IMR-90 (cell line): ENCODE results near the gene GRID1. TPM values are rescaled to one million over a fixed set of nuclear protein-coding genes. Genes with fewer than 3 reads are reported as not detected.

Experiments used
- ATAC-seq: fragments of 200-7000 bp; cut with Tn5 transposase; 2 replicates; pipeline ENCODE4 v1.9.1; 2020; ENCODE audit warnings: low read depth, mild to moderate bottlenecking, moderate library complexity
- BruUV-seq: library from RNA; stranded (reverse); fragments of 400-500 nt; replicated peaks from 2 replicates; lab custom pipeline; 2021; lab: Mats Ljungman, UMichigan
- CTCF ChIA-PET: fragments of 300-600 bp; formaldehyde crosslinking; extraction: SDS; loops from one replicate; lab custom pipeline; 2021; ENCODE audit warnings: antibody characterized with exemption; lab: Yijun Ruan, JAX
- POLR2A ChIA-PET: fragments of 300-600 bp; sonication (Branson Sonifier 250); formaldehyde crosslinking; loops from one replicate; lab custom pipeline; 2022; ENCODE audit warnings: antibody characterized with exemption; ENCODE audit not compliant: unreplicated experiment; lab: Charles Lee
- DNase-seq: peaks from one replicate; pipeline ENCODE4 v3.0.0; 2013
- H2AFZ ChIP-seq: replicated peaks from 2 replicates; pipeline ENCODE3; 2013; ENCODE audit warnings: low read length, mild to moderate bottlenecking; ENCODE audit not compliant: poor library complexity
- H2AK5ac ChIP-seq: 2 replicates; pipeline ENCODE4 v1.6.1; 2013; ENCODE audit warnings: low read depth, low read length, inconsistent platforms
- H2AK9ac ChIP-seq: replicated peaks from 2 replicates; pipeline ENCODE3; 2013; ENCODE audit warnings: mild to moderate bottlenecking, low read depth, low read length, moderate library complexity; ENCODE audit not compliant: poor library complexity
- H2BK120ac ChIP-seq: 2 replicates; pipeline ENCODE4 v1.6.1; 2013; ENCODE audit warnings: low read depth, low read length, inconsistent platforms
- H2BK15ac ChIP-seq: 3 replicates; pipeline ENCODE4 v1.6.1; 2013; ENCODE audit warnings: low read depth, low read length, inconsistent platforms
- H2BK20ac ChIP-seq: 2 replicates; pipeline ENCODE4 v1.6.1; 2013; ENCODE audit warnings: low read depth, mild to moderate bottlenecking, inconsistent platforms, low read length, moderate library complexity
- H2BK5ac ChIP-seq: 2 replicates; pipeline ENCODE4 v1.6.1; 2013; ENCODE audit warnings: mild to moderate bottlenecking, low read depth, low read length, inconsistent platforms; ENCODE audit not compliant: poor library complexity, severe bottlenecking
- H3K14ac ChIP-seq: replicated peaks from 2 replicates; pipeline ENCODE4 v1.6.1; 2013; ENCODE audit warnings: low read depth, low read length, inconsistent platforms
- H3K18ac ChIP-seq: 2 replicates; pipeline ENCODE4 v1.6.1; 2013; ENCODE audit warnings: low read depth, low read length, control low read depth
- H3K23ac ChIP-seq: 2 replicates; pipeline ENCODE4 v1.6.1; 2013; ENCODE audit warnings: low read depth, low read length, inconsistent platforms
- H3K27ac ChIP-seq: 2 replicates; pipeline ENCODE4 v1.5.1; 2013; ENCODE audit warnings: mild to moderate bottlenecking, control low read depth, low read length; ENCODE audit not compliant: insufficient read depth
- H3K27me3 ChIP-seq: 2 replicates; pipeline ENCODE4 v1.6.1; 2013; ENCODE audit warnings: low read length; ENCODE audit not compliant: control insufficient read depth, insufficient read depth
- H3K36me3 ChIP-seq: 2 replicates; pipeline ENCODE4 v1.6.1; 2013; ENCODE audit warnings: low read length, mixed read lengths; ENCODE audit not compliant: control insufficient read depth, insufficient read depth
- H3K4ac ChIP-seq: 2 replicates; pipeline ENCODE4 v1.6.1; 2013; ENCODE audit warnings: low read depth, low read length, inconsistent platforms
- H3K4me1 ChIP-seq: 2 replicates; pipeline ENCODE4 v1.6.1; 2013; ENCODE audit warnings: low read length, mixed read lengths; ENCODE audit not compliant: control insufficient read depth, insufficient read depth
- H3K4me2 ChIP-seq: 2 replicates; pipeline ENCODE4 v1.6.1; 2013; ENCODE audit warnings: low read depth, mild to moderate bottlenecking, control low read depth, low read length, moderate library complexity
- H3K4me3 ChIP-seq: 2 replicates; pipeline ENCODE4 v1.5.1; 2013; ENCODE audit warnings: low read depth, mild to moderate bottlenecking, control low read depth, low read length, moderate library complexity; ENCODE audit not compliant: insufficient read depth
- H3K56ac ChIP-seq: 2 replicates; pipeline ENCODE4 v1.6.1; 2013; ENCODE audit warnings: low read length, inconsistent platforms; ENCODE audit not compliant: insufficient read depth; ENCODE audit errors: extremely low read depth
- H3K79me1 ChIP-seq, 2 experiments: 2 replicates each; pipeline ENCODE4 v1.6.1; 2013; ENCODE audit warnings: low read length in 2 of 2, inconsistent platforms in 1 of 2, low read depth in 1 of 2
- H3K9ac ChIP-seq: 2 replicates; pipeline ENCODE4 v1.6.1; 2013; ENCODE audit warnings: low read depth, low read length, control low read depth
- H3K9me1 ChIP-seq: 2 replicates; pipeline ENCODE4 v1.6.1; 2013; ENCODE audit warnings: low read length, inconsistent platforms; ENCODE audit not compliant: insufficient read depth
- H3K9me3 ChIP-seq: 2 replicates; pipeline ENCODE4 v1.6.1; 2013; ENCODE audit warnings: low read length; ENCODE audit not compliant: control insufficient read depth, insufficient read depth
- H4K20me1 ChIP-seq: 2 replicates; pipeline ENCODE4 v1.6.1; 2013; ENCODE audit warnings: low read length, inconsistent platforms; ENCODE audit not compliant: insufficient read depth
- H4K5ac ChIP-seq: 2 replicates; pipeline ENCODE4 v1.6.1; 2013; ENCODE audit warnings: mild to moderate bottlenecking, low read depth, low read length, control low read depth
- H4K8ac ChIP-seq, 2 experiments: 2 replicates each; pipeline ENCODE4 v1.6.1; 2013; ENCODE audit warnings: low read depth in 2 of 2, low read length in 2 of 2, control low read depth in 1 of 2, inconsistent platforms in 1 of 2
- H4K91ac ChIP-seq: 2 replicates; pipeline ENCODE4 v1.6.1; 2013; ENCODE audit warnings: low read depth, low read length, inconsistent platforms; ENCODE audit not compliant: insufficient read depth
- BHLHE40 ChIP-seq: fragments of 150-350 bp; IDR thresholded peaks from 2 replicates; pipeline ENCODE4 v1.6.1; 2016; ENCODE audit warnings: mild to moderate bottlenecking, low read depth, low read length
- CEBPB ChIP-seq: IDR thresholded peaks from 2 replicates; pipeline ENCODE4 v1.6.1; 2012; ENCODE audit warnings: low read depth, low read length, improper control_type of control experiment
- CHD1 ChIP-seq: IDR thresholded peaks from 2 replicates; pipeline ENCODE4 v1.6.1; 2012; ENCODE audit warnings: low read depth, low read length, improper control_type of control experiment
- FOS ChIP-seq: fragments of 150-350 bp; IDR thresholded peaks from 2 replicates; pipeline ENCODE4 v1.6.1; 2016; ENCODE audit warnings: low read depth, low read length
- MAFK ChIP-seq: IDR thresholded peaks from 2 replicates; pipeline ENCODE4 v1.6.1; 2012; ENCODE audit warnings: low read depth, low read length, improper control_type of control experiment
- MAZ ChIP-seq: IDR thresholded peaks from 2 replicates; pipeline ENCODE4 v1.6.1; 2012; ENCODE audit warnings: low read depth, mild to moderate bottlenecking, low read length, improper control_type of control experiment, moderate library complexity, borderline replicate concordance
- MXI1 ChIP-seq: IDR thresholded peaks from 2 replicates; pipeline ENCODE4 v1.6.1; 2012; ENCODE audit warnings: low read depth, mild to moderate bottlenecking, low read length, moderate library complexity, borderline replicate concordance
- NFE2L2 ChIP-seq: fragments of 150-350 bp; IDR thresholded peaks from 2 replicates; pipeline ENCODE4 v1.6.1; 2016; ENCODE audit warnings: low read depth, mild to moderate bottlenecking, low read length
- POLR2A ChIP-seq: IDR thresholded peaks from 2 replicates; pipeline ENCODE4 v1.6.1; 2012; ENCODE audit warnings: mild to moderate bottlenecking, low read depth, low read length
- RAD21 ChIP-seq: IDR thresholded peaks from 2 replicates; pipeline ENCODE4 v1.6.1; 2012; ENCODE audit warnings: low read length, improper control_type of control experiment
- RCOR1 ChIP-seq: IDR thresholded peaks from 2 replicates; pipeline ENCODE4 v1.6.1; 2012; ENCODE audit warnings: mild to moderate bottlenecking, low read length, improper control_type of control experiment; ENCODE audit not compliant: insufficient replicate concordance
- RFX5 ChIP-seq: IDR thresholded peaks from 2 replicates; pipeline ENCODE4 v1.8.0; 2012; ENCODE audit warnings: low read depth, mild to moderate bottlenecking, low read length, moderate library complexity
- SMC3 ChIP-seq: fragments of 150-350 bp; IDR thresholded peaks from 2 replicates; pipeline ENCODE4 v1.6.1; 2016; ENCODE audit warnings: low read depth, mild to moderate bottlenecking, antibody characterized with exemption, low read length, moderate library complexity
- WGBS, 2 experiments: methylation state at CpG; one replicate each; pipeline versions ENCODE4 v1.1.5 to v1.1.7; 2013; ENCODE audit warnings: missing lambda C conversion rate in 2 of 2; ENCODE audit not compliant: insufficient read length in 1 of 2; ENCODE audit errors: extremely low coverage in 2 of 2; 5-methylcytosine and 5-hydroxymethylcytosine counted together
- dilution Hi-C: fragments of 300-500 bp; cut with HindIII; formaldehyde crosslinking; loops from one replicate; pipeline ENCODE4 v1.14.3; 2018; ENCODE audit warnings: low sequenced_read_pairs; ENCODE audit not compliant: unreplicated experiment
- in situ Hi-C: fragments of 300-500 bp; cut with MboI; formaldehyde crosslinking; loops from 3 replicates; pipeline ENCODE4 v1.14.3; 2019; ENCODE audit warnings: low sequenced_read_pairs, inconsistent platforms, mixed read lengths
- intact Hi-C: fragments of 100-400 bp; cut with micrococcal nuclease; formaldehyde crosslinking; loops from 2 replicates; pipeline ENCODE4 v1.10.0; 2022
- polyA plus RNA-seq, 3 experiments: library from polyadenylated mRNA; depleted of rRNA; stranded (reverse); fragments of >200 nt; gene quantifications; 2 replicates each; pipeline ENCODE4 v1.2.3, GENCODE V29; 2012; ENCODE audit warnings: low replicate concordance in 1 of 3
- total RNA-seq: library from RNA; depleted of rRNA; stranded (reverse); fragments of >200 nt; gene quantifications from 2 replicates; pipeline ENCODE4 v1.2.3, GENCODE V29; 2012
- TF ChIP-seq, protein P1 (sequence below): conservative IDR thresholded peaks from 2 replicates; pipeline ENCODE4 v1.5.1; 2012; ENCODE audit warnings: mild to moderate bottlenecking, low read depth, low read length, improper control_type of control experiment
- TF ChIP-seq, protein P2 (sequence below): fragments of 150-350 bp; IDR thresholded peaks from 2 replicates; pipeline ENCODE4 v1.6.1; 2016; ENCODE audit warnings: low read depth, mild to moderate bottlenecking, low read length, moderate library complexity, borderline replicate concordance
- TF ChIP-seq, protein P3 (sequence below): fragments of 150-350 bp; IDR thresholded peaks from 2 replicates; pipeline ENCODE4 v1.6.1; 2017; ENCODE audit warnings: mild to moderate bottlenecking, antibody characterized with exemption, low read length, low read depth

GRID1 gene
- total and polyA plus RNA-seq, 2 of the 4 experiments (the other 2 are of a cell fraction) = not detected

GRCh38 chr10:86342111-86342863 lies 24.3 kb downstream of the GRID1 start:
- dilution Hi-C loops (no loop called here), intact Hi-C loops (no loop called here), in situ Hi-C loops (no loop called here)
- no peak overlapping the region for H4K91ac ChIP-seq
- H3K27me3 ChIP-seq = peaks cover 15% of the 10 kb centered on the region
- H3K9me1 ChIP-seq = no peaks in the 10 kb centered on the region
- ATAC-seq = no peak
- no peaks in the 10 kb centered on the region for H3K4me1 ChIP-seq
- no peak overlapping the region for H2AK5ac ChIP-seq
- no peak overlapping the region for H3K23ac ChIP-seq
- no peak overlapping the region for H3K9ac ChIP-seq
- H4K20me1 ChIP-seq = no peaks in the 10 kb centered on the region
- no peak overlapping the region for H2BK120ac ChIP-seq
- H3K4me3 ChIP-seq = no peak overlapping the region
- no peaks in the 10 kb centered on the region for H3K79me1 ChIP-seq
- ChIA-PET POLR2A (no interaction called here), CTCF (no interaction called here)
- no peak for DNase-seq
- TF ChIP-seq MXI1 = no peak
- no peak for TF ChIP-seq SMC3
- TF ChIP-seq NFE2L2 = no peak
- TF ChIP-seq POLR2A = no peak
- no peak for TF ChIP-seq MAZ
- TF ChIP-seq RCOR1 = no peak
- no peak for TF ChIP-seq RAD21
- no peak for TF ChIP-seq CEBPB
- no peak for TF ChIP-seq BHLHE40
- TF ChIP-seq, protein P1, sequence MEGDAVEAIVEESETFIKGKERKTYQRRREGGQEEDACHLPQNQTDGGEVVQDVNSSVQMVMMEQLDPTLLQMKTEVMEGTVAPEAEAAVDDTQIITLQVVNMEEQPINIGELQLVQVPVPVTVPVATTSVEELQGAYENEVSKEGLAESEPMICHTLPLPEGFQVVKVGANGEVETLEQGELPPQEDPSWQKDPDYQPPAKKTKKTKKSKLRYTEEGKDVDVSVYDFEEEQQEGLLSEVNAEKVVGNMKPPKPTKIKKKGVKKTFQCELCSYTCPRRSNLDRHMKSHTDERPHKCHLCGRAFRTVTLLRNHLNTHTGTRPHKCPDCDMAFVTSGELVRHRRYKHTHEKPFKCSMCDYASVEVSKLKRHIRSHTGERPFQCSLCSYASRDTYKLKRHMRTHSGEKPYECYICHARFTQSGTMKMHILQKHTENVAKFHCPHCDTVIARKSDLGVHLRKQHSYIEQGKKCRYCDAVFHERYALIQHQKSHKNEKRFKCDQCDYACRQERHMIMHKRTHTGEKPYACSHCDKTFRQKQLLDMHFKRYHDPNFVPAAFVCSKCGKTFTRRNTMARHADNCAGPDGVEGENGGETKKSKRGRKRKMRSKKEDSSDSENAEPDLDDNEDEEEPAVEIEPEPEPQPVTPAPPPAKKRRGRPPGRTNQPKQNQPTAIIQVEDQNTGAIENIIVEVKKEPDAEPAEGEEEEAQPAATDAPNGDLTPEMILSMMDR = no peak
- TF ChIP-seq, protein P2, sequence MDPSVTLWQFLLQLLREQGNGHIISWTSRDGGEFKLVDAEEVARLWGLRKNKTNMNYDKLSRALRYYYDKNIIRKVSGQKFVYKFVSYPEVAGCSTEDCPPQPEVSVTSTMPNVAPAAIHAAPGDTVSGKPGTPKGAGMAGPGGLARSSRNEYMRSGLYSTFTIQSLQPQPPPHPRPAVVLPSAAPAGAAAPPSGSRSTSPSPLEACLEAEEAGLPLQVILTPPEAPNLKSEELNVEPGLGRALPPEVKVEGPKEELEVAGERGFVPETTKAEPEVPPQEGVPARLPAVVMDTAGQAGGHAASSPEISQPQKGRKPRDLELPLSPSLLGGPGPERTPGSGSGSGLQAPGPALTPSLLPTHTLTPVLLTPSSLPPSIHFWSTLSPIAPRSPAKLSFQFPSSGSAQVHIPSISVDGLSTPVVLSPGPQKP = no peak
- no peak for TF ChIP-seq CHD1
- no peak for TF ChIP-seq FOS
- no peak for TF ChIP-seq MAFK
- TF ChIP-seq RFX5 = no peak
- TF ChIP-seq, protein P3, sequence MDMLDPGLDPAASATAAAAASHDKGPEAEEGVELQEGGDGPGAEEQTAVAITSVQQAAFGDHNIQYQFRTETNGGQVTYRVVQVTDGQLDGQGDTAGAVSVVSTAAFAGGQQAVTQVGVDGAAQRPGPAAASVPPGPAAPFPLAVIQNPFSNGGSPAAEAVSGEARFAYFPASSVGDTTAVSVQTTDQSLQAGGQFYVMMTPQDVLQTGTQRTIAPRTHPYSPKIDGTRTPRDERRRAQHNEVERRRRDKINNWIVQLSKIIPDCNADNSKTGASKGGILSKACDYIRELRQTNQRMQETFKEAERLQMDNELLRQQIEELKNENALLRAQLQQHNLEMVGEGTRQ = no peak
- H4K5ac ChIP-seq = no peak overlapping the region
- H4K8ac ChIP-seq = no peak overlapping the region
- H3K56ac ChIP-seq = no peak overlapping the region
- H2BK5ac ChIP-seq = no peak overlapping the region
- H2BK20ac ChIP-seq = no peak overlapping the region
- no peak overlapping the region for H2BK15ac ChIP-seq
- no peaks in the 10 kb centered on the region for H3K36me3 ChIP-seq
- WGBS, 2 experiments = 8% methylated on average over 2 of the region's 11 CpGs; no CpG with 5 or more reads in 1 of the 2 experiments
- no peak overlapping the region for H3K18ac ChIP-seq
- no peak overlapping the region for H3K14ac ChIP-seq
- BruUV-seq = no TSS peak
- H3K4ac ChIP-seq = no peak overlapping the region
- H2AFZ ChIP-seq = no peak overlapping the region
- no peaks in the 10 kb centered on the region for H3K9me3 ChIP-seq
- no peak overlapping the region for H3K27ac ChIP-seq
- H2AK9ac ChIP-seq = no peak overlapping the region
- no peak overlapping the region for H3K4me2 ChIP-seq
